T-helper 22 cell (primary cell): ENCODE measurements around the gene KDELR1.
"Not testable (repeated sequence)": the region's sequence is repeated elsewhere in the genome, so short reads cannot be mapped to it uniquely, and the experiment has no call there.

Experiments used
- DNase-seq: peaks from one replicate; pipeline ENCODE4 v3.0.0-alpha.2; 2020; ENCODE audit warnings: low read depth

KDELR1 gene

GRCh38 chr19:48397263-48398101 is 6.1 kb upstream of the KDELR1 start:
- DNase-seq: no peak

GRCh38 chr19:48396824-48397176 is 5.4 kb upstream of the KDELR1 start:
- no peak for DNase-seq

GRCh38 chr19:48396016-48396823 is 4.9 kb upstream of the KDELR1 start:
- no peak for DNase-seq

- DNase-seq: no peak
Measured at GRCh38 chr19:48395499-48395898, 4.1 kb upstream of the KDELR1 start.

GRCh38 chr19:48395170-48395455 is 3.8 kb upstream of the KDELR1 start:
- no peak for DNase-seq

- DNase-seq: no peak
Measured at GRCh38 chr19:48394331-48395169, 3.2 kb upstream of the KDELR1 start.

GRCh38 chr19:48393559-48394330 is 2.4 kb upstream of the KDELR1 start, which contains the start of gene GRIN2D:
Gene GRIN2D, plus strand, starts transcription at chr19:48393668. Its CDS starts 4,725 bp downstream, at chr19:48398393.
- DNase-seq: no peak

- DNase-seq: no peak
Measured at GRCh38 chr19:48392860-48393558, 1.7 kb upstream of the KDELR1 start.

GRCh38 chr19:48392006-48392344 is 624 bp upstream of the KDELR1 start:
- not testable (repeated sequence) for DNase-seq

- no peak for DNase-seq
Measured at GRCh38 chr19:48390188-48391099, 907 bp downstream of the KDELR1 start.

- DNase-seq: no peak
Measured at GRCh38 chr19:48386981-48387380, 4.4 kb downstream of the KDELR1 start.

- DNase-seq: no peak
Measured at GRCh38 chr19:48385461-48386087, 5.8 kb downstream of the KDELR1 start.

- no peak for DNase-seq
Measured at GRCh38 chr19:48382286-48382685, 9.1 kb downstream of the KDELR1 start.

GRCh38 chr19:48381178-48381950 is 10.0 kb downstream of the KDELR1 start:
- DNase-seq: no peak

- DNase-seq: no peak
Measured at GRCh38 chr19:48379058-48379457, 12.3 kb downstream of the KDELR1 start.

GRCh38 chr19:48378194-48378570 is 13.2 kb downstream of the KDELR1 start:
- DNase-seq: no peak

- no peak for DNase-seq
Measured at GRCh38 chr19:48373567-48373966, 17.8 kb downstream of the KDELR1 start.

- DNase-seq: no peak
Measured at GRCh38 chr19:48372904-48373303, 18.4 kb downstream of the KDELR1 start.

GRCh38 chr19:48371771-48372170 is 19.6 kb downstream of the KDELR1 start:
- not testable (repeated sequence) for DNase-seq
